Measurements from ENCODE around the gene DZIP1.
A peak's percentile ranks its signal among the peaks of the same experiment; 100 is the strongest.

Gene DZIP1

GRCh38 chr13:95642999-95643398 lies 1.5 kb downstream of the DZIP1 start:
- DNase-seq (ENCODE audit: low read depth): no peak

- peak; percentile 70 for DNase-seq (ENCODE audit: low read depth)
These were observed 2.4 kb downstream of the DZIP1 start for GRCh38 chr13:95642028-95642621.

GRCh38 chr13:95641291-95642027 lies 3.0 kb downstream of the DZIP1 start:
- DNase-seq (ENCODE audit: low read depth): peak; percentile 21

- no peak for DNase-seq (ENCODE audit: low read depth)
These were observed 7.7 kb downstream of the DZIP1 start for GRCh38 chr13:95636853-95637252.

GRCh38 chr13:95630593-95630992 lies 13.9 kb downstream of the DZIP1 start:
- no peak for DNase-seq (ENCODE audit: low read depth)

GRCh38 chr13:95629071-95629470 lies 15.4 kb downstream of the DZIP1 start:
- no peak for DNase-seq (ENCODE audit: low read depth)

- peak; percentile 27 for DNase-seq (ENCODE audit: low read depth)
These were observed 16.0 kb downstream of the DZIP1 start for GRCh38 chr13:95628488-95628887.

- peak; percentile 82 for DNase-seq (ENCODE audit: low read depth)
These were observed 16.9 kb downstream of the DZIP1 start for GRCh38 chr13:95627590-95627989.

- DNase-seq (ENCODE audit: low read depth): no peak
These were observed 17.7 kb downstream of the DZIP1 start for GRCh38 chr13:95626768-95627167.

GRCh38 chr13:95624020-95624419 lies 20.5 kb downstream of the DZIP1 start:
- peak; percentile 69 for DNase-seq (ENCODE audit: low read depth)

- no peak for DNase-seq (ENCODE audit: low read depth)
These were observed 21.4 kb downstream of the DZIP1 start for GRCh38 chr13:95623141-95623540.

GRCh38 chr13:95620825-95621498 lies 23.5 kb downstream of the DZIP1 start:
- no peak for DNase-seq (ENCODE audit: low read depth)

GRCh38 chr13:95620030-95620824 lies 24.3 kb downstream of the DZIP1 start:
- DNase-seq (ENCODE audit: low read depth): no peak

GRCh38 chr13:95615539-95615938 lies 29.0 kb downstream of the DZIP1 start:
- no peak for DNase-seq (ENCODE audit: low read depth)

- no peak for DNase-seq (ENCODE audit: low read depth)
These were observed 29.8 kb downstream of the DZIP1 start for GRCh38 chr13:95614641-95615245.

- no peak for DNase-seq (ENCODE audit: low read depth)
These were observed 35.7 kb downstream of the DZIP1 start for GRCh38 chr13:95608640-95609323.

- DNase-seq (ENCODE audit: low read depth): peak; percentile 77
These were observed 37.1 kb downstream of the DZIP1 start for GRCh38 chr13:95607366-95607765.

- DNase-seq (ENCODE audit: low read depth): no peak
These were observed 38.9 kb downstream of the DZIP1 start for GRCh38 chr13:95605448-95606125.

- DNase-seq (ENCODE audit: low read depth): peak; percentile 55
These were observed 40.0 kb downstream of the DZIP1 start for GRCh38 chr13:95604556-95604915.

- peak; percentile 82 for DNase-seq (ENCODE audit: low read depth)
These were observed 40.5 kb downstream of the DZIP1 start for GRCh38 chr13:95603887-95604555.
